Endothelial cell of umbilical vein (primary cell): ENCODE measurements around the gene SNX22. TPM values are rescaled to one million over a fixed set of nuclear protein-coding genes. Genes with fewer than 3 reads are reported as not detected.

Source experiments
- BruUV-seq: library from RNA; stranded (reverse); fragments of 400-500 nt; replicated peaks from 2 replicates; lab custom pipeline; 2021; lab: Mats Ljungman, UMichigan
- CTCF ChIA-PET: fragments of 300-600, 350-600 bp; sonication (Branson Sonifier 250); formaldehyde crosslinking; loops from one replicate; lab custom pipeline; 2021; ENCODE audit warnings: antibody characterized with exemption, inconsistent platforms; lab: Charles Lee
- POLR2A ChIA-PET: fragments of 300-600, 350-600 bp; sonication (Branson Sonifier 250); formaldehyde crosslinking; loops from one replicate; lab custom pipeline; 2021; ENCODE audit warnings: antibody characterized with exemption, inconsistent platforms; lab: Charles Lee
- DNase-seq: peaks from one replicate; pipeline ENCODE4 v3.0.0-alpha.2; 2011; ENCODE audit warnings: low read depth, low spot score
- FAIRE-seq: peaks from 2 replicates; lab custom pipeline; 2011; peaks lifted over from hg19 to GRCh38; lab: Jason Lieb, UNC
- H2AFZ ChIP-seq: 2 replicates; pipeline ENCODE4 v1.6.0; 2012; ENCODE audit warnings: low read depth, low read length, control low read depth, inconsistent platforms
- H3K27ac ChIP-seq: 2 replicates; pipeline ENCODE4 v1.5.1; 2011; ENCODE audit warnings: low read depth, mild to moderate bottlenecking, control low read depth, low read length, moderate library complexity; ENCODE audit not compliant: insufficient read depth
- H3K27me3 ChIP-seq, 2 experiments: 2 replicates each; pipeline versions ENCODE4 v1.6.0 to v1.6.1; 2011; ENCODE audit warnings: low read length in 2 of 2, mixed read lengths in 1 of 2; ENCODE audit not compliant: control insufficient read depth in 2 of 2, insufficient read depth in 2 of 2
- H3K36me3 ChIP-seq, 2 experiments: 2 replicates in 1 of 2; 3 replicates in 1 of 2; pipeline ENCODE4 v1.5.1; 2011; ENCODE audit warnings: low read length in 2 of 2, mild to moderate bottlenecking in 1 of 2, moderate library complexity in 1 of 2; ENCODE audit not compliant: control insufficient read depth in 2 of 2, insufficient read depth in 2 of 2; ENCODE audit errors: extremely low read depth in 1 of 2
- H3K4me1 ChIP-seq: 3 replicates; pipeline ENCODE4 v1.5.1; 2011; ENCODE audit warnings: mild to moderate bottlenecking, low read length; ENCODE audit not compliant: control insufficient read depth, insufficient read depth; ENCODE audit errors: extremely low read depth
- H3K4me2 ChIP-seq: 2 replicates; pipeline ENCODE4 v1.6.1; 2011; ENCODE audit warnings: low read length, control low read depth, mixed read lengths; ENCODE audit not compliant: insufficient read depth
- H3K4me3 ChIP-seq, 3 experiments: fragments of 200-600 bp in 1 of 3; sonication (generic), shearing (Covaris generic) in 1 of 3; replicated peaks in 1 of 3; 2 replicates each; pipeline ENCODE4 v1.5.1; 2011 to 2016; ENCODE audit warnings: control low read depth in 3 of 3, low read length in 3 of 3, mild to moderate bottlenecking in 2 of 3, inconsistent platforms in 1 of 3, low read depth in 1 of 3, moderate library complexity in 1 of 3; ENCODE audit not compliant: insufficient read depth in 1 of 3
- H3K79me2 ChIP-seq: 2 replicates; pipeline ENCODE4 v1.6.0; 2012; ENCODE audit warnings: low read length, inconsistent platforms; ENCODE audit not compliant: control insufficient read depth, insufficient read depth
- H3K9ac ChIP-seq: replicated peaks from 2 replicates; pipeline ENCODE3; 2011; ENCODE audit warnings: low read length, control low read depth; ENCODE audit not compliant: insufficient read depth; ENCODE audit errors: extremely low read depth
- H3K9me1 ChIP-seq: replicated peaks from 3 replicates; pipeline ENCODE4 v1.6.0; 2011; ENCODE audit warnings: mild to moderate bottlenecking, low read length; ENCODE audit not compliant: control insufficient read depth, insufficient read depth; ENCODE audit errors: extremely low read depth
- H3K9me3 ChIP-seq: replicated peaks from 2 replicates; pipeline ENCODE4 v1.5.1; 2012; ENCODE audit warnings: low read length, inconsistent platforms; ENCODE audit not compliant: control insufficient read depth, insufficient read depth
- H4K20me1 ChIP-seq: replicated peaks from 2 replicates; pipeline ENCODE3; 2011; ENCODE audit warnings: mild to moderate bottlenecking, low read length; ENCODE audit not compliant: control insufficient read depth, insufficient read depth; ENCODE audit errors: extremely low read depth
- CTCF ChIP-seq, 2 donors: IDR thresholded peaks; 1 replicate in 1 of 2; 2 replicates in 1 of 2; pipeline ENCODE4 v1.5.1; 2011; ENCODE audit warnings: low read length in 2 of 2, mild to moderate bottlenecking in 2 of 2, moderate library complexity in 2 of 2, control low read depth in 1 of 2, inconsistent platforms in 1 of 2, low read depth in 1 of 2; ENCODE audit not compliant: insufficient read depth in 1 of 2; ENCODE audit errors: extremely low read depth in 1 of 2
- EZH2 ChIP-seq: IDR thresholded peaks from 2 replicates; pipeline ENCODE4 v1.6.1; 2012; ENCODE audit warnings: borderline replicate concordance, low read depth, mild to moderate bottlenecking, moderate library complexity, low read length, inconsistent platforms; ENCODE audit not compliant: severe bottlenecking
- GATA2 ChIP-seq: IDR thresholded peaks from 2 replicates; pipeline ENCODE4 v1.7.0; 2011; ENCODE audit warnings: low read depth, mild to moderate bottlenecking, moderate library complexity, mixed read lengths, low read length; ENCODE audit not compliant: insufficient read length, insufficient read depth
- JUN ChIP-seq: IDR thresholded peaks from 2 replicates; pipeline ENCODE4 v1.6.1; 2011; ENCODE audit warnings: borderline replicate concordance, low read depth; ENCODE audit not compliant: insufficient read length, insufficient read depth
- MYC ChIP-seq: IDR thresholded peaks from one replicate; pipeline ENCODE4 v1.6.1; 2011; ENCODE audit warnings: mild to moderate bottlenecking, low read depth, low read length
- POLR2A ChIP-seq: IDR thresholded peaks from 2 replicates; pipeline ENCODE4 v1.6.1; 2012; ENCODE audit warnings: low read depth, mild to moderate bottlenecking, control low read depth, low read length
- dilution Hi-C: fragments of 300-500 bp; cut with MboI; formaldehyde crosslinking; loops from one replicate; pipeline ENCODE4 v1.15.0; 2019; ENCODE audit warnings: low sequenced_read_pairs; ENCODE audit not compliant: extremely low pct_ligation_motif_present
- intact Hi-C: fragments of 100-400 bp; cut with micrococcal nuclease; formaldehyde crosslinking; loops from one replicate; pipeline ENCODE4 v1.10.0; 2022
- polyA plus RNA-seq, 4 experiments: library from polyadenylated mRNA; depleted of rRNA in 3 of 4; stranded (reverse) in 3 of 4; unstranded in 1 of 4; fragments of >200 nt; gene quantifications; 2 replicates each; pipeline versions ENCODE4 v1.2.1 to v1.2.3, GENCODE V29; 2011 to 2012; ENCODE audit warnings: missing spikeins in 1 of 4
- total RNA-seq: library from RNA; stranded (reverse); gene quantifications from 2 replicates; pipeline ENCODE4 v1.2.3, GENCODE V29; 2021

Gene SNX22
- total and polyA plus RNA-seq, 2 donors (not counting 3 experiments of a cell fraction or from before 2014, with no cell fraction given), result 0.14 to 0.73 TPM

- H3K4me2 ChIP-seq, result no peak overlapping the region
- H3K9me3 ChIP-seq, result no peaks in the 10 kb centered on the region
- BruUV-seq, result no TSS peak
- FAIRE-seq, result no peak
- H2AFZ ChIP-seq, result no peak overlapping the region
- CTCF ChIA-PET, result interaction anchor here (0.5 to 1.2 kb wide), 4 partner anchors 10 to 171 kb away, joined by 3 read pairs; partner anchors contain the start of gene CSNK1G1
- H3K9ac ChIP-seq, result no peak overlapping the region
- peaks cover 0 to 3% of the 10 kb centered on the region in 2 experiments for H3K36me3 ChIP-seq
- TF ChIP-seq MYC (no peak), EZH2 (no peak), JUN (no peak), POLR2A (no peak), GATA2 (no peak), CTCF (IDR thresholded peaks at IDR 0.05; ENCODE audit: extremely low read depth in 1 of 2, insufficient read depth in 1 of 2, low read depth in 1 of 2, low read length in 2 of 2) (no peak)
- dilution Hi-C loops (no loop called here), intact Hi-C loops (no loop called here)
- no peaks in the 10 kb centered on the region for H3K79me2 ChIP-seq
- H3K9me1 ChIP-seq, result no peaks in the 10 kb centered on the region
- no peak overlapping the region for H3K27ac ChIP-seq
- DNase-seq, result no peak
- POLR2A ChIA-PET, result interaction anchor here (0.7 kb wide), 1 partner anchor 158 kb away, joined by 4 read pairs; no protein-coding TSS in a partner anchor
- no peaks in the 10 kb centered on the region for H3K27me3 ChIP-seq
- no peaks in the 10 kb centered on the region for H4K20me1 ChIP-seq
- H3K4me1 ChIP-seq, result no peaks in the 10 kb centered on the region
- H3K4me3 ChIP-seq, result no peak overlapping the region
Observed at GRCh38 chr15:64185146-64185911, 33.8 kb downstream of the SNX22 start.
